ENCODE measurements around the gene MAD1L1.

GRCh38 chr7:2083362-2083761, 149.4 kb downstream of the MAD1L1 start:
- no peak for TF ChIP-seq EZH2phosphoT487 (IDR thresholded peaks at IDR 0.05; ENCODE audit: insufficient read depth, low read depth)
- TF ChIP-seq EZH2 (IDR thresholded peaks at IDR 0.05; ENCODE audit: insufficient read depth, poor library complexity, severe bottlenecking): no peak
